Glutamatergic neuron (in vitro differentiated cells): ENCODE data around the gene MMRN1. TPM values are rescaled to one million over a fixed set of nuclear protein-coding genes. Genes with fewer than 3 reads are reported as not detected.

Experiments used
- DNase-seq: peaks from one replicate; pipeline ENCODE4 v3.0.0; 2022
- H3K27ac Mint-ChIP-seq: one replicate; pipeline ENCODE4 v1.8.0; 2020; ENCODE audit warnings: mild to moderate bottlenecking, mixed read lengths, inconsistent platforms; ENCODE audit not compliant: unreplicated experiment
- H3K27me3 Mint-ChIP-seq: one replicate; pipeline ENCODE4 v1.8.0; 2020; ENCODE audit warnings: mild to moderate bottlenecking, moderate library complexity, mixed read lengths, inconsistent platforms; ENCODE audit not compliant: unreplicated experiment
- H3K36me3 Mint-ChIP-seq: one replicate; pipeline ENCODE4 v1.8.0; 2020; ENCODE audit warnings: mild to moderate bottlenecking, mixed read lengths, inconsistent platforms; ENCODE audit not compliant: unreplicated experiment
- H3K4me1 Mint-ChIP-seq: one replicate; pipeline ENCODE4 v1.8.0; 2020; ENCODE audit warnings: mild to moderate bottlenecking, low read depth, mixed read lengths, inconsistent platforms; ENCODE audit not compliant: unreplicated experiment
- H3K4me3 Mint-ChIP-seq: one replicate; pipeline ENCODE4 v1.8.0; 2020; ENCODE audit warnings: mild to moderate bottlenecking, mixed read lengths, inconsistent platforms; ENCODE audit not compliant: unreplicated experiment
- H3K9me3 Mint-ChIP-seq: one replicate; pipeline ENCODE4 v1.8.0; 2020; ENCODE audit warnings: mild to moderate bottlenecking, moderate library complexity, mixed read lengths, inconsistent platforms; ENCODE audit not compliant: unreplicated experiment
- CTCF ChIP-seq: fragments of 200-600 bp; sonication (generic); IDR thresholded peaks from one replicate; pipeline ENCODE4 v1.5.0; 2021; ENCODE audit not compliant: partially characterized antibody, unreplicated experiment
- total RNA-seq: library from RNA; stranded (reverse); fragmentation: NEBNext Ultra II Directional; extraction: Animal tissue kit (Norgen Biotek cat#: 25700); gene quantifications from one replicate; pipeline ENCODE4 v1.2.1, GENCODE V29; 2021; ENCODE audit not compliant: unreplicated experiment

Gene MMRN1
- total RNA-seq, 1 donor from 2014 or later = not detected

GRCh38 chr4:89863533-89863932, 31.1 kb upstream of the MMRN1 start:
- no peaks in the 10 kb centered on the region for H3K36me3 Mint-ChIP-seq
- H3K4me3 Mint-ChIP-seq = no peak overlapping the region
- H3K27me3 Mint-ChIP-seq = no peaks in the 10 kb centered on the region
- H3K4me1 Mint-ChIP-seq = no peaks in the 10 kb centered on the region
- no peaks in the 10 kb centered on the region for H3K9me3 Mint-ChIP-seq
- DNase-seq = no peak
- no peak for TF ChIP-seq CTCF
- H3K27ac Mint-ChIP-seq = no peak overlapping the region

- H3K4me3 Mint-ChIP-seq = no peak overlapping the region
- H3K4me1 Mint-ChIP-seq = no peaks in the 10 kb centered on the region
- no peaks in the 10 kb centered on the region for H3K36me3 Mint-ChIP-seq
- TF ChIP-seq CTCF = no peak
- H3K27me3 Mint-ChIP-seq = no peaks in the 10 kb centered on the region
- no peak overlapping the region for H3K27ac Mint-ChIP-seq
- DNase-seq = no peak
- no peaks in the 10 kb centered on the region for H3K9me3 Mint-ChIP-seq
Observed at GRCh38 chr4:89868276-89868675, 26.4 kb upstream of the MMRN1 start.

- TF ChIP-seq CTCF = peak; percentile 35
- Mint-ChIP-seq H3K4me1 (no peaks in the 10 kb centered on the region), H3K27me3 (no peaks in the 10 kb centered on the region), H3K4me3 (no peak overlapping the region), H3K9me3 (no peaks in the 10 kb centered on the region), H3K27ac (no peak overlapping the region), H3K36me3 (no peaks in the 10 kb centered on the region)
- DNase-seq = no peak
Observed at GRCh38 chr4:89868999-89869589, 25.6 kb upstream of the MMRN1 start.

GRCh38 chr4:89871211-89871610, 23.4 kb upstream of the MMRN1 start:
- no peaks in the 10 kb centered on the region for H3K4me1 Mint-ChIP-seq
- no peak overlapping the region for H3K4me3 Mint-ChIP-seq
- no peak for DNase-seq
- no peak overlapping the region for H3K27ac Mint-ChIP-seq
- H3K36me3 Mint-ChIP-seq = no peaks in the 10 kb centered on the region
- H3K9me3 Mint-ChIP-seq = no peaks in the 10 kb centered on the region
- TF ChIP-seq CTCF = no peak
- H3K27me3 Mint-ChIP-seq = no peaks in the 10 kb centered on the region

- Mint-ChIP-seq H3K4me1 (no peaks in the 10 kb centered on the region), H3K27ac (no peak overlapping the region), H3K27me3 (no peaks in the 10 kb centered on the region), H3K36me3 (no peaks in the 10 kb centered on the region), H3K9me3 (no peaks in the 10 kb centered on the region), H3K4me3 (no peak overlapping the region)
- DNase-seq = no peak
- no peak for TF ChIP-seq CTCF
Observed at GRCh38 chr4:89876548-89876947, 18.1 kb upstream of the MMRN1 start.
